DMS53 treated with DMSO at 0.1 percent for 48 hours (cell line): ENCODE data around the gene CILP2.

ENCODE experiments used
- DNase-seq: peaks from one replicate; lab custom pipeline; 2025; ENCODE audit not compliant: unreplicated experiment; lab: John Stamatoyannopoulos, UW

CILP2 gene

DNA sequence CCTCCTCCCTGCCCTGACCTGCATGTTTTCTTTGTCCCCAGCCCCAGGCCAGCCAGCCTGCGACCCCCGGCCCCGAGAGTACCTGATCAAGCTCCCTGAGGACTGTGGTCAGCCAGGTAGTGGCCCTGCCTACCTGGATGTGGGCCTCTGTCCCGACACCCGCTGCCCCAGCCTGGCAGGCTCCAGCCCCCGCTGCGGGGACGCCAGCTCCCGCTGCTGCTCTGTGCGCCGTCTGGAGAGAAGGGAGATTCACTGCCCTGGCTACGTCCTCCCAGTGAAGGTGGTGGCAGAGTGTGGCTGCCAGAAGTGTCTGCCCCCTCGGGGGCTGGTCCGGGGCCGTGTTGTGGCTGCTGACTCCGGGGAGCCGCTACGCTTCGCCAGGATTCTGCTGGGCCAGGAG, 5.6 kb downstream of the CILP2 start:
- DNase-seq: no peak

DNA sequence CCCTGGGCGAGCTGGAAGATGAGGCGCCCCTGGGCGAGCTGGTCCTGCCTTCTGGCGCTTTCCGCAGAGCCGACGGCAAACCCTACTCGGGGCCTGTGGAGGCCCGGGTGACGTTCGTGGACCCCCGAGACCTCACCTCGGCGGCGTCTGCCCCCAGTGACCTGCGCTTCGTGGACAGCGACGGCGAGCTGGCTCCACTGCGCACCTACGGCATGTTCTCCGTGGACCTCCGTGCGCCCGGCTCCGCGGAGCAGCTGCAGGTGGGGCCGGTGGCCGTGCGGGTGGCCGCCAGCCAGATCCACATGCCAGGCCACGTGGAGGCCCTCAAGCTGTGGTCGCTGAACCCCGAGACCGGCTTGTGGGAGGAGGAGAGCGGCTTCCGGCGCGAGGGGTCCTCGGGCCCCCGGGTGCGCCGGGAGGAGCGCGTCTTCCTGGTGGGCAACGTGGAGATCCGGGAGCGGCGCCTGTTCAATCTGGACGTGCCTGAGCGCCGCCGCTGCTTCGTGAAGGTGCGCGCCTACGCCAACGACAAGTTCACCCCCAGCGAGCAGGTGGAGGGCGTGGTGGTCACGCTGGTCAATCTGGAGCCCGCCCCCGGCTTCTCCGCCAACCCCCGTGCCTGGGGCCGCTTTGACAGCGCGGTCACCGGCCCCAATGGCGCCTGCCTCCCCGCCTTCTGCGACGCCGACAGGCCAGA, 6.3 kb downstream of the CILP2 start:
- DNase-seq: no peak

GRCh38 chr19:19544954-19545591, 7.0 kb downstream of the CILP2 start:
- DNase-seq: no peak

DNA sequence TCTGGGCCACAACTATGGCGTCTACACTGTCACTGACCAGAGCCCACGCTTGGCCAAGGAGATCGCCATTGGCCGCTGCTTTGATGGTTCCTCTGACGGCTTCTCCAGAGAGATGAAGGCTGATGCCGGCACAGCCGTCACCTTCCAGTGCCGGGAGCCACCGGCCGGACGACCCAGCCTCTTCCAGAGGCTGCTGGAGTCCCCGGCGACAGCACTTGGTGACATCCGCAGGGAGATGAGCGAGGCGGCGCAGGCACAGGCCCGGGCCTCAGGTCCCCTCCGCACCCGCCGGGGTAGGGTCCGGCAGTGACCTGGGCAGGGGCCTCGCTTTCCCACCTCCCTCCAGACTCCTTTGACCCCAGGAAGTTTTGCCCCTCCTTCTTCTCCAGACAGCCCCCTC, 7.6 kb downstream of the CILP2 start:
- no peak for DNase-seq

- DNase-seq: no peak
Measured at GRCh38 chr19:19546751-19547162, 8.7 kb downstream of the CILP2 start.

DNA sequence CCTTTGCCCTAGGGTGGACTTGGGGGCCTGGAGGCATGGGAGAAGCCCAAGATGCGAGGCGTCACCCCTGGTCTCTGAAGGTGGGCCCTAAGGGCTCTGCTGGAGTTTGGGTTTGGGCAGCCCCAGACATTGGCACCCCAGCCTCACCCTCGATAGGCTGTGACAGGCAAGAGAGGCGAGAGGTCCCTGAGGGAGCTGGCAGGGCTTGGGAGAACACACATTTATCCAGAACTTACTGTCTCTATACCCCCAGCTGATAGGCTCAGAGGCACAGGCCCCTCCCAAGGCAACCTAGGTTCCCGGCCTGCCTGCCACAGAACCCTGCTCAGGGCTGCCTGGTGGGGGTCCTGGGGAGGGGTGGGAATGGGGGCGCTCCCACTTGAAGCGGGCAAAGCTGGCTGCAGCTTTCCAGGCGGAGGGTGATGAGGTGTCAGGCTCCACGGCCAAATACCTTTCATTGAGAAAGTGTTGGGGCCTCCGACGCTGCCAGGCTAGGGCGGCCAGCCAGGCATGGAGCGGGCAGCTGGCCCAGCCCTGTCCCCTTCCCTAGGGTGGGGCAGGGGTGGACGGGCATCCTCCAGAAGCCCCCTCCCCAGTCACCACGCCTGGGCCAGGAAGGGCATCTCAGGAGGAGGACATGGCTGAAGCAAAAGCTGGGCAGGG, 9.7 kb downstream of the CILP2 start:
- DNase-seq: no peak

GRCh38 chr19:19548915-19549759, 11.1 kb downstream of the CILP2 start:
- DNase-seq: no peak

GRCh38 chr19:19549804-19550464, 11.9 kb downstream of the CILP2 start:
- DNase-seq: no peak

- DNase-seq: no peak
Measured at GRCh38 chr19:19550485-19550929, 12.4 kb downstream of the CILP2 start.

GRCh38 chr19:19550972-19551852, 13.1 kb downstream of the CILP2 start:
- DNase-seq: no peak

GRCh38 chr19:19551853-19552192, 13.8 kb downstream of the CILP2 start:
- DNase-seq: no peak

- no peak for DNase-seq
Measured at GRCh38 chr19:19552798-19553197, 14.7 kb downstream of the CILP2 start.

DNA sequence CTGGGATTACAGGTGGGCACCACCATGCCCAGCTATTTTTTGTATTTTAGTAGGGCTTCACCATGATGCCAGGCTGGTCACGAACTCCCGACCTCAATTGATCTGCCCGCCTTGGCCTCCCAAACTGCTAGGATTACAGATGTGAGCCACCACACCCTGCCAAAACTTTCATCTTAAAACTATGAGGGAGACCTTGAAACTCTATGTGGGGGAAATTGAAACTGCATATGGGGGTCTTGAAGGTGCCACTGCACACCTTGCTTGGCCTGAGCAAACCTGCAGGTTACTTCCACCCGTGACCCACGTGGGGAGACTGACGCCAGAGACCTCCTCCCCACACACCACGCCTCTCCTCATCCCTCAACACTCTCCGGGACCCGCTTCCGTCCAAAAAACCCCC, 15.6 kb downstream of the CILP2 start:
- no peak for DNase-seq

- DNase-seq: no peak
Measured at GRCh38 chr19:19554074-19555023, 16.3 kb downstream of the CILP2 start.

GRCh38 chr19:19558055-19558454, 20.0 kb downstream of the CILP2 start:
- no peak for DNase-seq

GRCh38 chr19:19558636-19559035, 20.6 kb downstream of the CILP2 start:
- DNase-seq: no peak

- no peak for DNase-seq
Measured at GRCh38 chr19:19559931-19560330, 21.9 kb downstream of the CILP2 start.

- no peak for DNase-seq
Measured at GRCh38 chr19:19561946-19562664, 24.0 kb downstream of the CILP2 start.
